DLD1 (cell line): ENCODE measurements around the gene WNT7B.

ENCODE experiments used
- in situ Hi-C: cut with HindIII; loops from 2 replicates; pipeline ENCODE4 v1.10.0; 2017; ENCODE audit warnings: low sequenced_read_pairs

The WNT7B gene

DNA sequence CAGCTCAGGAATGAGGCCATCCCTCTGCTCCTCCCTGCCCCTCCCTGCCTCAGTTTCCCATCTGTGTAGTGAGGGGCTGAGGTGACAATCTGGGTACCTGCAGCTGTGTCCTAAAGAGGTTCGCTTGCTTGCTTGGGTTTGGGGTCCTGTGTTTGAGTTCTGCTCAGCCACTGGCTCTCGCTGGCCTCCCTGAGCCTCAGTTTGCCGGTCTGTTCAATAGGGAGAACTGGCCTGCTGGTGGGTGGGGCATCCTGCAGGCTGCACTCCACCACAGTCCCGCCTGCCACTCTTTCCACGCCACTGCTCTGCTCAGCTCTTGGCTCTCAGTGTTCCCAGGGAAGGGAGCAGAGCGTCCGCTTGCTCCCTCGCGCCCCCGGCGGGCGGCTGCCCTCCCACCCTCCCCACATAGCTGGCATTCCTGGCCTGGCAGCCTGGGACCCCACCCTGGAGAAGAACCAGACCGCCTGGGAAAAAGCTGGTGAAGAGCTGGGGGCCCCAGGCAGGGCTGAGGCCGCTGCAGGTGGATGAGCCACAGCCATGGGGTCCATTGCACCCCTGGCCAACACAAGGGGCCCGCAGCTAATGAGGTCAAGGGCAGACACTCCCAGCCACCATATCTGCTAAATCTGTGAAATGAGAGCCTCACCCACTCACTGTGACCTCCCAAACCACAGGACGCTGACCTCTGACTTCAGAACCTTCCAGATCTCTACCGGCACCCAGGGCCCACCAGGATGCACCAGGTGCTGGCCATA lies 15.1 kb downstream of the WNT7B start:
- in situ Hi-C loops: no loop called here

DNA sequence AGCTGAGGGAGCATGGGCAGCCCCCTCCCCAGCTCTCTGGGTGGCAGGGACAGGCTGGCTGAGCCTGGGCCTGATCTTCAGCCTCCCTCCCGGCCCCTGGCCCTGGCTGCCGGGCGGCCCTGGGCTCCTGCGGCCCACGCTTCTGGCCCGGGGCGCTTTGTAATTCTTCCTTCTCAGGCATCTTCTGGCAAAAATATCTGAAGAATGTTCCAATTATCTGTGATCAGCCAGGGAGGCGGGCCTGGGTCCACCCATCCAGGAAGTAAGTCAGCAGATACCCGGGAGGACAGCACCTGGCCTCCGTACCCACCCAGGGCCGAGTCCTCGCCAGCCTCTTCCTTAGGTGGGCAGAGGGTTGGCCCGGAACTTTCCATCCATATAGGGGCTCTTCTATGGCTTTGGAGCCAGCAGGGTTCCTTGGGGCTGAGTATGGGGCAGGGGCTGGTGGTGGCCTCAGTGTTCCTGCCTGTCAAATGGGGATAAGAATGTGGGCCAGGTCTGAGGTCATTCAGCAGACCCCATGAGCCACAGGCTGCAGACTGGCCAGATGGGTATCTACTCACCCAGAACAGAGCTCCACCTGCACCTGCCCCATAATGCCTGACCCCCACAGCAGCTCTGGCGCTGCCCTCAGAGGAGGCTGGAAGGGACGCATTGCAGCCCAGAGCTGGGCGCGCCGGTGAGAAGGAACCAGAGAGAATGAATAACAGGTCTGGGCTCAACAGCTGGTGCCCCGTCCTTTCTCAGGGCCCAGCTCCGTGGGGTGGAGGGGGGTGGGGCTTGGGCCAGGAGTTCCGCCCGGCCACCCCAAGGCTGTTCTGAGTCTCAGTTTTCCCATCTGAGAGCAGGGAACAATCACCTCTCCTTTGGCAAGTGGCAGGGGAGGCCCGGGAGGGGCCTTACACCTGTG lies 16.2 kb downstream of the WNT7B start:
- in situ Hi-C loops: no loop called here

DNA sequence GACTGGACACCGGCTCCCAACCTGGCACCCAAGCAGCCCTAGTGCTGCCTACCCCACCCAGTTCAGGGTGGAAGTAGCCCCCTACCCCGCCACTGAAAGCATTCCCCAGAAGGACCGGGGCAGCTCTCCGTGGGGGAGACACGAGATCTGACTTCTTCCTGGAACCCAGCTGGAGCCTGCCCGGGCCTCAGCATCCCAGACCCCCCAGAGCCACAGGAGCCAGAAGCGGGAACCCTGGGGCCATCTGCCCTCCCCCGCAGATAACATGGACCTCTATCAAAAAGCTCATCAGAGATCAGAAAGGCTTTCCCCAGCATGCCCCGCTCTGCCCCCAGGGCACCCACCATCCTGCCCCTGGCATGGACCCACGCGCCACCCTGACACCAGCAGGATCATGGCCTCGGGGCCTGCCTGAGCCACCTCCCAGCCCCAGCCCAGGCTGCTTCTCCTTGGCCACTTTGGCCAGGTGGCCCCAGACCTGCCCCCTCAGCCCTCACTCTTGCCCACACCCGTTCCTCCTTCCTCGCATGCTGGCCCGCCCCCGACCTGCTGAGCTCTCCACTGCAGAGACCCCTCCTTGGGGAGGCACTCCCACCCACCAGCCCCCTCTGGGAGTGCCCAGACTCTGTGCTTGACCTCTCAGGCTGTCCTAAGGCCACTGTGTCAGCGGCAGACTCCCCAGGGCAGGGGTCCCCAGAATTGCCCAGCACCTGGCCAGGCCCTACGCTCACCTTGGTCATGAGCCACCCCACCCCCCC lies 17.1 kb downstream of the WNT7B start:
- in situ Hi-C loops: no loop called here

DNA sequence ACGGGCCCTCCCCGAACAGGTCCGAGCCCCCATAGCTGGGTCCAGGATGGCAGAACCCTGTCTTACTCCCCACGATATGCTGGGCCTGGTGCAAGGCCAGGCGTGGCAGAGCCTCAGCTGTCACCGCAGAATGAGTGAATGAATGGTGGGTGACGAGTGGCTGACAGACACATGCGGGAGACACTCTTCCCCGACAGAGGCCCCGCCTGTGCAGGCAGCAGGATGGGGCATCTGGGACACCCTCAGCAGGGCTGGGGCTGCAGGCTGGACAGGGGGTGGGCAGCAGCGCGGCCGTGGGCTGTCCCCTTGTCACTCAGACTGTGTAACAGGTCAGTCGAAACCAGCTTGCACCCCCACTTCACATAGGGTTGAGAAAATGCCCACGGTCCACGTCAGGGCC lies 18.0 kb downstream of the WNT7B start:
- in situ Hi-C loops: no loop called here

DNA sequence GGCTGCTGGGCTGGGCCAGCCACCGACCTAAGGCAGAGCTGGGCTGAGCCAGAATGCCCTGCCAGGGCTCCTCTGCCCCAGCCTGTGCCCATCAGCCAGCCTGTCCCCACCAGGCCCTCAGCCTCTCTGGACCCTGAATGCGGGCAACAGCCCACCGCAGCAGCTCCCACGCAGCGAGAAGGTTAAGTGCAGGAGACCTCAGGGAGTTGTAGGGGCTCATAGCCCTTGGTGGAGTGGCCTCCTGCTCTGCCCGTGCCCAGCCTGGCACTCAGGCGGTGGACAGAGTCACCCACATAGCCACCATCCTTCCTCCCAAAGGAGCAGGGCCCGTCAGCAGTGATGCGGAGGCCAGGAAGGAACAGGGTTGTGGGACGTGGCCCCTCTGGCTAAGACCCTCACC lies 19.1 kb downstream of the WNT7B start:
- in situ Hi-C loops: no loop called here

DNA sequence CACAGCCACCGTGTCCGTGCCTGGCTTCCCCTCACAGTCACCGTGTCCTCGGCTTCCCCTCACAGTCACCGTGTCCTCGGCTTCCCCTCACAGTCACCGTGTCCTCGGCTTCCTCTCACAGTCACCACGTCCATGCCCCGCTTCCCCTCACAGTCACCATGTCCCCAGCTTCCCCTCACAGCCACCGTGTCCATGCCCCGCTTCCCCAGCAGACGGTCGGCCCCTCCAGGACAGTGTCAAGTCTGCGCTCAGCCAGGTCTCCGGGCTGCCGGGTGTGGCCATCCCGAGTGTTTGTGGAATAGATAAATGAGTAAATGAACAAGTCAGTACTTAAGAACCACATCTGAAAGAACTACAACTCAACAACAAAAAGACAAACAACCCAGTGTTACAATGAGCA lies 23.8 kb downstream of the WNT7B start:
- in situ Hi-C loops: no loop called here

DNA sequence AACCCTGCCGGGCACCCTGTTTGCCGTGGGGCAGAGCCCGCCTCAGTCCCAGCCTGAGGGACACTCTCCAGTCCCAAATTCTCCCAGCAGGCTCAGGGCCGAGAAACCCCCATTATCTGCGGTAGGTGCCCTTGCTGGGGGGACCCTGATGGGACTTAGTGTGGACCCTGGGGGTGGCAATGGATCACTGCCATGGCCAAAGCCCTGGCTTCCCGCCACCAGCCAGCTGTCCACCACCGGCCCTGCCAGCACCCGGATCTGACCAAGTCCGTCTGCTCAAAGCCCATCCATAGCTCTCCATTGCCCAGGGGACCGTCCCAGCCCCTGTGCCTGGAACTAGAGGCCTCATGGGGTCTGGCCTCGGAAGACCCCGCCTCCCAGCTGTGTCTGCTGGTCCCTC lies 24.4 kb downstream of the WNT7B start:
- in situ Hi-C loops: no loop called here

DNA sequence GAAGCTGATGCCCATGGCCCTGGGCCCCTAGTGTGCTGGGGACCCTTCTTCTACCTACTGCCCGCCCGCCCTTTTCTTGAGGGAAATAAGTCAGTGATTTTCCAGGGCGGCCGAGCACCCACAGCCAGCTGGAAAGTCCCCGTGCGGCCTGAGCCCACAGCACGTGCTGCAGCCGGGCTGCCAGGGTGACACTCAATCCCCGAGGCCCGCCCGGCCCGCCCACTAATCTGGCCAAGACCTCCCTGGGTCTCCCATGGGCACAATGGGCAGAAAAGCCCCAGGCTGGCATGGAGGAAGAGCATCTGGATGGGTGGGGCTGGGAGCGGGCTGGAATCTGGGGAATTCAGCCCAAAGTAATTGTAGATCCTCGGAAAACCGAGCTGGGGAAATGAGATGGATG lies 24.8 kb downstream of the WNT7B start:
- in situ Hi-C loops: no loop called here

DNA sequence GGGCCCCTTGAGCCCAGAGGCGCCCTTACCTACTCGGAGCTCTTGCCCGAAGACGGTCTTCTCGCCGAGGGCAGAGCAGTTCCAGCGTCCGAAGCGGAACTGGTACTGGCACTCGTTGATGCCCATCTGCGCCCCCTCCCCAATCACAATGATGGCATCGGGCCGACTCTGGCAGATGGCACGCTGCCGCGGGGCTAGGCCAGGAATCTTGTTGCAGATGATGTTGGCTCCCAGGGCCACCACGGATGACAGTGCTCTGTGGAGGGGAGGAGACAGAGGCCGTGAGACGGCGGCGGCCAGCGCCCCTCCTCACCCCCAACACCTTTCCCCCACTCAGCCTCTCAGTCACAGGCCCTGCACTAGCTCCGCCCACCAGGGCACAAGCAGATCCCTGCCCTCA lies 27.1 kb downstream of the WNT7B start:
- in situ Hi-C loops: no loop called here

DNA sequence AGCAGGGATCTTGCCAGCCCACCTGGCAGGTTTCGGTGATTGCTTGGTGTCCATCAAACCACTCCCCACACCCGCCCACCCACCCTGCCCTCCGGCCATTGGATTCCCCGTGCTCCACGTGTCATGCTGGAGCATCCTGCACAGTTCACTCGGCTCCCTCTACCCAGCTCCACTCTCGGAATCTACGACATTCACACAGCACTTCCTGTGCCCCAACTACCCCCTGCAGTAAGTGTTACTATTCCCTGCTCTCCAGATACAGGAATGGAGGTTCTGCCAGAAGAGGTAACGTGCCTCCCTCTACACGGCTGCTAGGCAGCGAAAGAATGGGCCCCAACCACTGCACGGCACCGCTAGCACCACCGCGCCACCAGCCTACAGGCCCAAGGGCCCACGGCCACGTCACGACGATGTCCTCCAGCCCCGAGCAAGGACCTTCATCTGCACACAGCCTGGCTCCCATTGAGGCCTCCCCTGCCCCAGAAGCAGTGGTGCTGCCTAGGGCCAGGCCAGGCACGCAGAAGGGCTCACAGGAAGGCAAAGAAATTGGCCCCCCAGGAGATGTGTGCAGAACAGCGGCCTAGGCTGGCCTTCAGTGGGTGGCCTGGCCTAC lies 27.6 kb downstream of the WNT7B start:
- in situ Hi-C loops: no loop called here

DNA sequence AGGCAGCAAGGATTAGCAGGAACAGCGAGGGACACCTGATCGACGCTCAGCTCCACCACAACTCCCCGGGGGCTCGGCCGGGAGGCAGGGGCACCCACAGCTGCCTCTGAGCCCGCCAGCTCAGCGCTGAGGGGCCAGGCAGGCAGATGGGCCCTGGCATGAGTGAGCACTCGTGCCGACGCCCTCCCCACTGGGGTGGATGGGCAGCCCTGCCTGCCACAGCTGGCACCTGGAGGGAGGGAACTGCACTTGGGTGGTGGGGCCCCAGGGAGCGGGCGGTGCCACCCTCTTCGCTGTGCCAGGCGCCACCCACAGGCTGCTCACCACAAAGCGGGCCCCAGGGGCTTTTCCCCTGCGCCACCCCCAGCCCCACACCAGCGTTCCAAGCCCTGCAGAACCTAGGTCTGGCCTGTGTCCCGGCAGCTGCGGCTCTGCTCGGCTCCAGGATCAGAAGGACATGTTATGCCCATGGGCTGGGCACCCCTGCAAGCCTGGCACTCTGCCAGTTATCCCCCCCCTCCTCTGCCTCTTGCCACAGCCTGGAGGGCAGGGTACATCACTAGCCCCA lies 28.8 kb downstream of the WNT7B start:
- in situ Hi-C loops: no loop called here

DNA sequence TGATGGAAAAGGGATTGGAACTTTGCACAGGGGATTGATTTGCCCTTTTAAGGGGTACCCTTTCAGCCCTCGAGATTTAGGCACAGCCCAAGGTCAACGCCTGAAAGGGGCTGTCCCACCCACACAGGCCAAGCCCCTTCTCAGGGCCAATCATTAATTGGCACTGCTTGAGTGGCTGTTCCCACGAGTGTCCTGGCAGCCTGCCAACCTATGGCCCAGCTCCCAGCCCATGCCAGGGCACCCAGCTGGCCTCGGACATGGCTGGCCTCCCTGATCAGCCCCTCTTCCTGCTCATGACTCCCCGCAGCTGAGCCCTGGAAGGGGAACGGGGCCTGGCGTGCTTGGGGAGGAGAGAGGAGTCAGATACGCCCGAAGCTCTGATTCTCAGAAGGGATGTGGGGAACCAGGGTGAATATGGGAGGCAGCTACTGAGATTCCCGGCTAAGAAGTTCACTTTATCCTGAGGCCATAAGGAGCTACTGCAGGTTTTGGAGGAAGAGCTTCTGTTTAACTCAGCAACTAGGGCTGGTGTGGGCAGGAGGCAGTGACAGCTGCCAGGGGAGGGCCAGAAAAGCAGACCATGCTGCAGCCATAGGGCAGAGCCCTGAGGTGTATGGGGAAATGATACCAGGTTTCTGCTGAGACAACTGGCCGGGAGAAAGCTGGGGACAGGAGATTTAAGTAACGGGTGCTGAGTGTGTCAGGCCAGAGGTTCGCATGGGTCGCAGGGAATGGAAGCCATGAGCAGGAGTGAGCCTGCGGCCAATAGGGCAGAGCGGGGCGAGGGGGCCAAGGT lies 30.0 kb downstream of the WNT7B start:
- in situ Hi-C loops: no loop called here

DNA sequence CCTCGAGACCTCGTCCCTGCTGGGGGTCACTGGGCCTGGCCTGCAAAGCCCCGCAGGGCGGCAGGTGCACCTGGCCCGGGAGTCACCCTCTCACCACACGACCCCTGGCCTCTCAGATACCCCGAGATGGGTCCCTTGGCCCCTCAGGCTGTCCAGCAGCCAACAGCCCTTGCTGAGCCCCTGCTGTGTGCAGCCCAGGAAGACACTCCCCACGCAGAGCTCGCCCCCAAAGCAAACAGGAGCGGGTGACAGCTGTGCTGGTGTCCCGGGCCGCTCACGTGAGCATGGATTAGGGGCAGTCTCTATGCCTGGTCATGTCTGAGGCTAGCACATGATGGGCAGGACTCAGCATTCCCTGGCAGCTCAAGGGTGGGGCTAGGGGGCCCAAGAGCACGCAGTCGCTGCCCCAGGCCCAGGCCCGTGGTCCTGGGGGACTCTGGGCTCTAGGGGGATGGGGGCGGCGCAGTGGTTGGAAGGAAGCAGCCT lies 31.3 kb downstream of the WNT7B start:
- in situ Hi-C loops: no loop called here

DNA sequence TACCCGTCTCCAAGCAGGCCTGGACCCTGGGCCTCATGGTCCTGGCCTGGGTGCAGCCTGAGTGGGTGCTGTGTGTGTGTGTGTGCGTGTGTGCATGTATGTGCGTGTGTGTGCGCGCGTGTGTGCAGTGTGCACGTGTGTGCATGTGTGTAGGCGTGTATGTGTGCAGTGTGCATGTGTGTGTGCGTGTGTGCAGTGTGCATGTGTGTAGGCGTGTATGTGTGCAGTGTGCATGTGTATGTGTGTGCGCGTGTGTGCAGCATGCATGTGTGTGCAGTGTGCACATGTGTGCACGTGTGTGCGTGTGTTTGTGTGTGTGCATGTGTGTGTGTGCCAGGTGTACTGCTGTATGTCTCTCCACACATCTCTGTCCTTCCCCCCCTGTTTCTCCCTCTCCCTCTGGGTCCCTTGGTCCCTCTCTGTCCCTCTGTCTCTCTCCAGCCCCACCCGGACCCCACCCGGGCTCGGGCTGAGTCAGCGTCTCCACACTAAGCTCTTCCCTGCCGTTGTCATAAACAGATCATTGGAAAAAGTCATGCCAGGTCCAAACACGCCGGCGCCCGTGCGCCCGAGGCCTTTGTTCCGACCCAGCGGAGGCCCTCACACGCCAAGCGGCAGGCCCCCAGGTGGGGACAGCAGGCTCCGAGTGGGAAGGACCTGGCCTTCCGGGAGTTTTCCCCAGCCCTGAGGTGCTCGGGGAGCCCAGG lies 34.0 kb downstream of the WNT7B start:
- in situ Hi-C loops: no loop called here

DNA sequence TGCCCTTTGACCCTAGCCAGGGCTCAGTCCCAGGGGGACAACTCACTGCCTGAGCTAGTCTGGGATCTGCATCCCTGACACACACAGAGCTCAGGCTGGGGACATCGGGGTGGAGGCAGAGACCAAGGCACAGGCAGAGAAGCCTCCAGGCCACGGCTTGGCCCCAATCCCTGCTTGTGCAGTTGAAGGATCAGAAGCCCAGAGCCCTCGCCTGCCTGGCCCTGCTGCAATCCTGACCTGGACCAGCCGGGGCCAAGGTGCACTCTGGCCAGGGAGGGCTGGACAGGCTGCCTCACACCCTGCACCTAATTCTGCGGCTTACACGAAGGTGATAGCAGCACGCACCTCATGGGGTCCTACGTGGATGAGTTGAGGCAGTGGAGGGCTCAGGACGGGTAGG lies 34.6 kb downstream of the WNT7B start:
- in situ Hi-C loops: no loop called here

DNA sequence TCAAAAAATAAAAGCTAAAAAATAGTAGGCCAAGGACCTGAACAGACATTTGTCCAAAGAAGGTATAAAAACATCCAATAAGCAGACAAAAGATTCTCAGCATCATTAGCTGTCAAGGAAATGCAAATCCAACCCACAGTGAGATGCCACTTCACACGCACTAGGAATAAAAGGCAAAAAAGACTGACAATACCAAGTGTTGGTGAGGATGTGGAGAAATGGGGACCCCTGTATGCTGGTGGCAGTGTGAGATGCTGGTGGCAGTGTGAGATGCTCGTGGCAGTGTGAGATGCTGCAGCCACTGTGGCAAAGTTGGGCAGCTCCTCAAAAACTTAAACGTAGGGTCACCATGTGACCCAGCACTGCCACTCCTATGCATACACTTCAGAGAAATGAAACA lies 38.0 kb downstream of the WNT7B start:
- in situ Hi-C loops: no loop called here

DNA sequence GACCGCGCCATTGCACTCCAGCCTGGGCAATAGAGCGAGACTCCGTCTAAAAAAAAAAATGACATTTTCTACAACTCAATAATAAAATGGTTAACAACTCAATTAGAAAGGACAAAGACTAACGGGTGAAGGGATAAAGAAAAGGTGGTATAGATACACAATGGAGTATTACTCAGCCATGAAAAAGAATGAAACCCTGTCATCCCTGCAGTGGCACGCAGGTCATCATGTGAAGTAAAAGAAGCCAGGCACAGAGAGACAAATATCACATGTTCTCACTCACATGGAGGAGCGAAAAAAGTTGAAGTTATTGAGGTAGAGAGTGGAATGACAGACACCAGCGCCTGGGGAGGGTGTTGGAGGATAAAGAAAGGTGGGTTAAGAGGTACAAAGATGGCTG lies 39.0 kb downstream of the WNT7B start:
- in situ Hi-C loops: no loop called here

DNA sequence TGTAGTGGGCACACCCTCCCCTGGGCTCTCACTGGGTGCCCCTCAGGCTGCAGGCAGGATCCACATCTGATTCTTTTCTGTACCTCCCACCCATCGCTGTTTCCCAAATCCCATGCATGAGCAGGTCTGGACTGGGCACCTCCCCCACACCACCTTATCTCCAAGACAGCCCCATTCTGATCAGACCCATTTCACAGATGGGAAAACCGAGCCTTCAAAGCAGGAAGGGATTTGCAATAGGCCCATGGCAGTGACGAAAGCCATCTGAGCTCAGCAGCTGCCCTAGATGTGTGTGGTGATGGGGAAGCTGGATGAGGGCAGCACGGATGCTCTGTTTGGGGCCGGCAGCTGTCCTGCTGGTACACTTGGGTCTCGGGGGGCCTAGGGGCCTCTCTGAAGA lies 41.4 kb downstream of the WNT7B start:
- in situ Hi-C loops: no loop called here

DNA sequence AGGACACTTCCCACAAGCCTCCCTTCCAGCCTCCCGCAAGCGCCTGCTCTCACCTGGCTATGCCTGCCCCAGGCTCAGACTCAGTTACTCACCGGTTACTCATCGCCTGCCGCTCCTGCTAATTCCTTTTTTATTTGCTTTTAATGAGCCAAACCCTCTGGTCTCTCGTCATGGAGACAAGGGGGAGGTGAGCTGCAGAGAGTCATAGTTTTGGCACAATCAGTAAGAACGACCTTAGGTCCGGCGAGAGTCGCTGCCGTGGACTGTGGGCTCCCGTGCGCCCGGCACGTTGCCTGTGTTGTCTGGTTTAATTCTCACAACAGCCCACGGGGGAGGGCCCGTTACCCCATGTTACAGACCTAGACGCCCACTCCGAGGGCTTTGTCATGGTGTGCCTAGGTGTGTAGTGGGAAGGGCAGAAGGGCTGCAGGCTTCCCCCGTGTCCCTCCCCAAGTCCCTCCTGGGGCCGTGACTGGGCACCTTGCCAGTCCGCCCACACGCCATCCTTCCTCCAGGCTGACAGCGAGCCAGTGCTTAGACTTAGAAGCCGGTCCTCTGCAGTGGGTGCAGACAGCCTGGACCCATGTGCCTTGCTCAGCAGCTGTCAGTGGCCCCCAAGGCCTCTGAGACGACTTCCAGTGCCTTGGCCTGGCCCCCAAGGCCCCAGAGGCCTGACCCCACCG lies 42.2 kb downstream of the WNT7B start:
- in situ Hi-C loops: no loop called here
